Liver (tissue), 9 donors: Measurements from ENCODE around the gene ZWINT. TPM values are rescaled to one million over a fixed set of nuclear protein-coding genes. Genes with fewer than 3 reads are reported as not detected.

Source experiments
- DNase-seq: peaks from one replicate; pipeline ENCODE4 v3.0.0-alpha.2; 2017; ENCODE audit warnings: low spot score
- H3K27ac ChIP-seq, 2 donors: one replicate each; pipeline ENCODE4 v1.7.0; 2013; ENCODE audit warnings: inconsistent platforms in 2 of 2, low read length in 2 of 2, control low read depth in 1 of 2, low read depth in 1 of 2, mild to moderate bottlenecking in 1 of 2
- H3K27me3 ChIP-seq, 4 donors: one replicate each; pipeline versions ENCODE4 v1.6.1 to v1.7.0; 2013; ENCODE audit warnings: low read length in 3 of 4, inconsistent platforms in 1 of 4, mild to moderate bottlenecking in 1 of 4, moderate library complexity in 1 of 4; ENCODE audit not compliant: control insufficient read depth in 4 of 4, insufficient read depth in 4 of 4
- H3K36me3 ChIP-seq, 4 donors: one replicate each; pipeline versions ENCODE4 v1.6.1 to v1.7.0; 2013; ENCODE audit warnings: low read length in 3 of 4, mild to moderate bottlenecking in 3 of 4, low read depth in 1 of 4, moderate library complexity in 1 of 4; ENCODE audit not compliant: control insufficient read depth in 4 of 4, insufficient read depth in 3 of 4
- H3K4me1 ChIP-seq, 4 donors: one replicate each; pipeline versions ENCODE4 v1.6.1 to v1.7.0; 2013; ENCODE audit warnings: low read length in 3 of 4, mild to moderate bottlenecking in 3 of 4, moderate library complexity in 1 of 4; ENCODE audit not compliant: control insufficient read depth in 4 of 4, insufficient read depth in 4 of 4
- H3K4me3 ChIP-seq, 3 donors: one replicate each; pipeline versions ENCODE4 v1.6.1 to v1.7.0; 2013; ENCODE audit warnings: low read length in 3 of 3, control low read depth in 1 of 3, low read depth in 1 of 3, mild to moderate bottlenecking in 1 of 3
- H3K9ac ChIP-seq, 2 donors: one replicate each; pipeline ENCODE4 v1.7.0; 2013; ENCODE audit warnings: low read length in 2 of 2, mild to moderate bottlenecking in 2 of 2, moderate library complexity in 2 of 2, control low read depth in 1 of 2, low read depth in 1 of 2
- H3K9me3 ChIP-seq, 4 donors: one replicate each; pipeline versions ENCODE4 v1.6.1 to v1.7.0; 2013; ENCODE audit warnings: low read length in 3 of 4; ENCODE audit not compliant: control insufficient read depth in 4 of 4
- ATF3 ChIP-seq: IDR thresholded peaks from 2 replicates; pipeline ENCODE4 v1.6.1; 2016; ENCODE audit warnings: antibody characterized with exemption
- CTCF ChIP-seq: fragments of 150-350 bp; IDR thresholded peaks from 2 replicates; pipeline ENCODE4 v1.5.1; 2017; ENCODE audit warnings: improper control_type of control experiment, low read depth, low read length; ENCODE audit not compliant: missing input control
- EGR1 ChIP-seq, 2 donors: IDR thresholded peaks; 2 replicates each; pipeline ENCODE4 v1.6.1; 2016 to 2018; ENCODE audit warnings: antibody characterized with exemption in 2 of 2, low read depth in 2 of 2
- FOXA1 ChIP-seq: IDR thresholded peaks from 2 replicates; pipeline ENCODE4 v1.6.1; 2016; ENCODE audit warnings: antibody characterized with exemption
- FOXA2 ChIP-seq: IDR thresholded peaks from 2 replicates; pipeline ENCODE4 v1.6.1; 2016; ENCODE audit warnings: antibody characterized with exemption
- GABPA ChIP-seq, 2 donors: IDR thresholded peaks in 1 of 2; conservative IDR thresholded peaks in 1 of 2; 2 replicates each; pipeline ENCODE4 v1.6.1; 2016; ENCODE audit warnings: antibody characterized with exemption in 2 of 2, mild to moderate bottlenecking in 1 of 2, moderate library complexity in 1 of 2
- HNF4G ChIP-seq: IDR thresholded peaks from 2 replicates; pipeline ENCODE4 v1.6.1; 2016; ENCODE audit warnings: antibody characterized with exemption
- JUND ChIP-seq, 2 donors: IDR thresholded peaks; 2 replicates each; pipeline ENCODE4 v1.6.1; 2016; ENCODE audit warnings: antibody characterized with exemption in 2 of 2
- NR2F2 ChIP-seq: IDR thresholded peaks from 2 replicates; pipeline ENCODE4 v1.6.1; 2016; ENCODE audit warnings: antibody characterized with exemption
- RAD21 ChIP-seq, 2 donors: IDR thresholded peaks; 2 replicates each; pipeline ENCODE4 v1.6.1; 2016; ENCODE audit warnings: antibody characterized with exemption in 2 of 2, mild to moderate bottlenecking in 2 of 2
- REST ChIP-seq: IDR thresholded peaks from 2 replicates; pipeline ENCODE4 v1.6.1; 2016; ENCODE audit warnings: antibody characterized with exemption, mild to moderate bottlenecking
- RXRA ChIP-seq, 2 donors: IDR thresholded peaks; 2 replicates each; pipeline ENCODE4 v1.6.1; 2017 to 2018; ENCODE audit warnings: antibody characterized with exemption in 2 of 2, mild to moderate bottlenecking in 1 of 2
- SP1 ChIP-seq: IDR thresholded peaks from 2 replicates; pipeline ENCODE4 v1.6.1; 2018; ENCODE audit warnings: antibody characterized with exemption, mild to moderate bottlenecking
- TAF1 ChIP-seq: conservative IDR thresholded peaks from 2 replicates; pipeline ENCODE4 v1.6.1; 2016; ENCODE audit warnings: antibody characterized with exemption, mild to moderate bottlenecking
- ZBTB33 ChIP-seq: IDR thresholded peaks from 2 replicates; pipeline ENCODE4 v1.6.1; 2016; ENCODE audit warnings: antibody characterized with exemption
- WGBS: extraction: QIAGEN DNeasy Blood & Tissue Kit; methylation state at CpG from one replicate; pipeline ENCODE4 v1.1.7; 2013; 5-methylcytosine and 5-hydroxymethylcytosine counted together
- polyA plus RNA-seq, 2 donors: library from polyadenylated mRNA; stranded (reverse) in 1 of 2; unstranded in 1 of 2; fragments of 200-250 nt in 1 of 2; fragments of >200 nt in 1 of 2; fragmentation: Nextera tagmentation in 1 of 2; extraction: Ambion mirVana in 1 of 2; gene quantifications; one replicate each; pipeline versions ENCODE4 v1.2.1 to v1.2.3, GENCODE V29; 2013 to 2015
- total RNA-seq, 2 donors: library from RNA; depleted of rRNA; stranded (reverse); fragments of >200 nt; gene quantifications; one replicate each; pipeline ENCODE4 v1.2.3, GENCODE V29; 2014
- donor health status: healthy.
- donor health status: healthy.
- donor health status: healthy.
- donor health status: healthy.
- donor health status: healthy.

ZWINT gene
- total and polyA plus RNA-seq, 4 donors: 0.25 to 53.6 (median 5.5) TPM

- Histone ChIP-seq H3K9ac (no peak overlapping the region), H3K36me3 (no peaks in the 10 kb centered on the region), H3K4me1 (no peaks in the 10 kb centered on the region), H3K27me3 (no peaks in the 10 kb centered on the region), H3K9me3 (no peaks in the 10 kb centered on the region), H3K4me3 (no peak overlapping the region), H3K27ac (no peak overlapping the region)
- WGBS: 90% methylated on average over 3 of the region's 3 CpGs
- no peak for DNase-seq
- TF ChIP-seq SP1: no peak
- TF ChIP-seq CTCF: no peak
- TF ChIP-seq NR2F2: no peak
- TF ChIP-seq EGR1 (IDR thresholded peaks at IDR 0.05; ENCODE audit: low read depth in 2 of 2): no peak
- no peak for TF ChIP-seq RAD21 (IDR thresholded peaks at IDR 0.05)
- no peak for TF ChIP-seq ZBTB33
- TF ChIP-seq TAF1: no peak
- no peak for TF ChIP-seq GABPA (IDR thresholded peaks at IDR 0.05 in 1 of 2, conservative IDR thresholded peaks at IDR 0.05 in 1 of 2)
- TF ChIP-seq REST: no peak
- TF ChIP-seq HNF4G: no peak
- no peak for TF ChIP-seq RXRA (IDR thresholded peaks at IDR 0.05)
- no peak for TF ChIP-seq ATF3
- TF ChIP-seq FOXA1: no peak
- no peak for TF ChIP-seq JUND (IDR thresholded peaks at IDR 0.05)
Observed at GRCh38 chr10:56348101-56348500, 13.0 kb downstream of the ZWINT start.

GRCh38 chr10:56346845-56347415 lies 14.1 kb downstream of the ZWINT start:
- Histone ChIP-seq H3K4me1 (no peaks in the 10 kb centered on the region), H3K27ac (no peak overlapping the region), H3K4me3 (no peak overlapping the region), H3K9me3 (no peaks in the 10 kb centered on the region), H3K27me3 (no peaks in the 10 kb centered on the region), H3K36me3 (no peaks in the 10 kb centered on the region), H3K9ac (no peak overlapping the region)
- no peak for DNase-seq
- TF ChIP-seq TAF1 (no peak), REST (no peak), ZBTB33 (no peak), ATF3 (no peak), SP1 (no peak), CTCF (no peak), JUND (IDR thresholded peaks at IDR 0.05) (no peak), FOXA2 (no peak)
